Left renal pelvis (tissue), 4 donors: Measurements from ENCODE around the gene VPS9D1. TPM values are rescaled to one million over a fixed set of nuclear protein-coding genes. Genes with fewer than 3 reads are reported as not detected.

Experiments used
- DNase-seq, 4 donors: peaks; one replicate each; pipeline ENCODE4 v3.0.0-alpha.2; 2013; ENCODE audit warnings: low read depth in 4 of 4, low spot score in 3 of 4
- polyA plus RNA-seq, 4 donors: library from polyadenylated mRNA; unstranded; fragments of 120-200 nt; gene quantifications; one replicate each; pipeline ENCODE4 v1.2.1, GENCODE V29; 2013; ENCODE audit not compliant: insufficient read length in 4 of 4

VPS9D1 gene
- polyA plus RNA-seq, 4 donors: 10.8 to 17.3 (median 12.2) TPM

DNA sequence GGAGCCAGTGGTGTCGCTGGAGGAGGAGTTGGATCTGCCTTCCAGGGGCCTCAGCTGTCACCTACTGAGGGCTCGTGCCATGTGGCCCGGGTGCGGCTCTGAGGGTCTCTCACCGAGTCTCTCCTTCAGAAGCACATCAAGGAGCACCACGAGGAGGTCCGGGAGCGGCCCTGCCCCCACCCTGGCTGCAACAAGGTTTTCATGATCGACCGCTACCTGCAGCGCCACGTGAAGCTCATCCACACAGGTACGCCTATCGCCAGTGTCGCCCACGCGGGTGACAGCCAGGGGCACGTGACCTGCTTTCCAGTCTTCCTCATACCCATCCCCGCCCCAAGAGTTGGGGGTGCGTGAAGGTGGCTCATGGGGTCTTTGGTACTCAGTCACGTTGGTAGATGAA, 13.1 kb upstream of the VPS9D1 start:
- no peak for DNase-seq

DNA sequence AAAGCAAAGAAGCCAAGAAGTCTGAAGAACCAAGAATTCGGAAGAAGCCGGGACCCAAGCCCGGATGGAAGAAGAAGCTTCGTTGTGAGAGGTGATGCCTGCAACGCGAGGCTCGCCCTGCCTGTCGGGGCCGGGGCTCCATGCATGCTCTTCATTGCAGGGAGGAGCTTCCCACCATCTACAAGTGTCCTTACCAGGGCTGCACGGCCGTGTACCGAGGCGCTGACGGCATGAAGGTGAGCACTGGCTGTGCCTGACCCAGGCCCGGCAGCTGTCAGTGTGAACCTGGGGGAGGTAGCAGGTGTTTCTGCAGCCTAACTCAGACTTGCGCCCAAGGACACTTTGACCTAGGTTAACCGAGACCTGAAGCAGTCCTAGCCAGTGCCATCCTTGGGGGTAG, 12.6 kb upstream of the VPS9D1 start:
- no peak for DNase-seq

DNA sequence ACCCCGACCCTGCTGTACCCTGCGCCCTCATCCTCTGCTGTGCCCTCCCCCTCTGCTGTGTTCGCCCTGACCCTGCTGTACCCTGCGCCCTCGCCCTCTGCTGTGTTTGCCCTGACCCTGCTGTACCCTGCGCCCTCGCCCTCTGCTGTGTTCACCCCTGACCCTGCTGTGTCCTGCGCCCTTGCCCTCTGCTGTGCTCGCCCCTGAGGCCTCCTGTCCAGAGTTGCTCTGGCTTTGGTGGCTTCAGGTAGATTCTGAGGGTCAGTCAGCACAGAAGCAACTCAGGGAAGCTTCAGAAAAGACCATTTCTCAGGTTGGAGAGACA, 12.2 kb upstream of the VPS9D1 start:
- no peak for DNase-seq

DNA sequence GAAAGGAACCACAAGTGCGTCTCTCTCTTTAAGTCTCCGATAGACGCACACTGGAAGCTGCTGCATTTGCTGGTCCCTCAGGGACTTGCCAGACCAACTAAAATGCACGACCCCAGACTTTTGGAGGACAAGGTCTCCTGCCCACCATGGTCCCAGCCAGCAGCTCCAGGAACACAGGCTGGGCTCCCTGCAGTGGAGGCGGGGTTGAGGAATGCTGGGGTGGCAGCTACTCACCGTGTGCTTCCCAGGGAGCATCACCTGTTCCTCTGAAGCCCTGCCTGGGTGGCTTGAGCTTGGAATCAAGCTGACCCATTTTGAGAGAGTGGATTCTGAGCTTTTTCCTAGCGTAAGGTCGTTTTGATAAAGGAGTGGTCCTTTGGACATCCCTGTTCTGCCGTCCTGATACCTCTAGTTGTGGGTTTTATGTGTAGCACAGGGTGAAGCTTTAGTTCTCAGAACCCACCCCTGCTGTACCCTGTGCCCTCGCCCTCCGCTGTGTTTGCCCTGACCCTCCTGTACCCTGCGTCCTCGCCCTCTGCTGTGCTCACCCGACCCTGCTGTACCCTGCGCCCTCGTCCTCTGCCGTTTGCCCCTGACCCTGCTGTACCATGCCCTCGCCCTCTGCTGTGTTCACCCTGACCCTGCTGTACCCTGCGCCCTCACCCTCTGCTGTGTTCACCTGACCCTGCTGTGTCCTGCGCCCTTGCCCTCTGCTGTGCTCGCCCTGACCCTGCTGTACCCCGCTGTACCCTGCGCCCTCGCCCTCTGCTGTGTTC, 11.6 kb upstream of the VPS9D1 start:
- DNase-seq: no peak

DNA sequence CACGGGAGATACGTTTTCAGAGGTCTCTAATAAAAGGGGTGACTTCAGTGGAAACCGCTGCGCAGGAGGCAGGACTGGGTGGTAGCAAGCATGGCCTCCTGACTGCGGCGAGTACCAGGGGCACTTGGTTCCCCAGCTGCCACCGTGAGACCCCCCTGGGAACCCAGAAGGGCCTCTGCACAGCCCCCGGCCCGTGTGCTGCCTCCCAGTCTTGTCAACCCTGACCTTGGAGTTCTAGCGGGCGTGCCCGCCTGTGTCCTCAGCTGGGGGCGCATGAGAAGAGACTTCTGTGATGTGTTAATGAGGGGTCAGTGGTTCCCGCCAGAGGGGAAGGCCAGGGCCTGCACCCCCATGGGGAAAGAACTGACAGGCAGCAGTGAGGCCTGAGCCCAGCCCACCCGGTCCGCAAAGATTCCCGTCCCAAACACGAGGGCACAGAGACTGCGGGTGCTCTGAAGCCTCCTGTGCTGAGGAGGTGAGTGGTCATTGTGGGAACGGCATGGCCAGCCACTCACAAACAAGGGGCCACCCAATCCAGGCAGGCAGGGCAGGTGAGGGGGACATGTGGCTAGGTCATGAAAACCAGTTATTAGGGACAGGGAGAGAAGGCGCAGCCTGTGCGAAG, 10.0 kb upstream of the VPS9D1 start:
- DNase-seq: no peak

DNA sequence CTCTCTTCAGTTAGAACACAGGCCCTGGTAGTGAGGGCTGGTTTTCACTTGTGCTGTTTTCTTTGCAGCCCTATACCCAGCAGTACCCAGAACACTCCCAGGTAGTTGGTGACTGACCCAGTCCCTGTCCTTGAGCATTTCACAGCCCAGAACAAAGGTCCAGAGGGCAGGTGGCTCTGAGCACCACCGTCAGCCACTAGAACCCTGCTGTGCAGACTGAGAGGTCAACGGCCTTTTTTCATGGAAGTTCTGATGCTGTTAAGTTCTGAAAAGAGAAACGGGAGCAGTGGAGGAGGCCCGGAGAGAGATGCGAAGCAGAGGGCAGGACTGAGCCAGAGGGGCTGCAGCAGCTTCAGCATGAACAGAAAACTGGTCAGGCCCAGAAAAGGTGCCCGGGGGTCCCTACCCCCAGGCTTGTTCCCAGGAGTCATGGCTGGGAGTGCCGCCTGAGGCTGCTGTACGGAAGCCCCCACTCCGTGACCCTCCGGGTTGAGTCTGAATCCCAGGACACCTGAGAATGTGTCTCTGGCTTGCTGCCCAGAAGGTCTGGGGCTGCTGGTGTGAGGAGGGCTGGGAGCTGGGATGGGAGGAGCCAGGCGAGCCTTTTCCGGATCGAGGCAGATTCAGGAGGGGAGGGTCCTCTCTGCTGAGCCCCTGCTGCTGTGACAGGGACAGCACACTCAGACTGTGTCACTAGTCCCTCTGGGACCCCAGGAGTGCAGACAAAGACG, 9.3 kb upstream of the VPS9D1 start:
- no peak for DNase-seq

DNA sequence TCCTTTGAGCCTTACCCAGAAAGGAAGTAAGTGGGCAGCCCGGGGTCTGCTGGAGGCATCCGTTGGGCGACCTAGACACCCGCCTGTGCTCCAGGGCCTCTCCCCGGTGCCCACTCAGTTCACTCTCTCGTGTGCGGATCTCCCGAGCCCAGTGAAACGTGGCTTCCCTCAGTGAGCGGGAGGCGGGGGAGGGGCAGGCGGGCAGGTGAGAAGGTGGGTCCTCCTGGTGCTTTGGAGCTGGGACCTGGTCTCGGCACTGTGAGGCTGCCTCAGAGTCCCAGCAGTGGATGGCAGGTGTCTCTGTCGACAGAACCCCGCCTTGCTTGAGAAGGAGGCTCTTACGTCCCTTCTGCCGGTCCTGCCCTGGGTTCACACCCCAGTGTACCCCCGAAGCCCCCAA, 8.6 kb upstream of the VPS9D1 start:
- no peak for DNase-seq

DNA sequence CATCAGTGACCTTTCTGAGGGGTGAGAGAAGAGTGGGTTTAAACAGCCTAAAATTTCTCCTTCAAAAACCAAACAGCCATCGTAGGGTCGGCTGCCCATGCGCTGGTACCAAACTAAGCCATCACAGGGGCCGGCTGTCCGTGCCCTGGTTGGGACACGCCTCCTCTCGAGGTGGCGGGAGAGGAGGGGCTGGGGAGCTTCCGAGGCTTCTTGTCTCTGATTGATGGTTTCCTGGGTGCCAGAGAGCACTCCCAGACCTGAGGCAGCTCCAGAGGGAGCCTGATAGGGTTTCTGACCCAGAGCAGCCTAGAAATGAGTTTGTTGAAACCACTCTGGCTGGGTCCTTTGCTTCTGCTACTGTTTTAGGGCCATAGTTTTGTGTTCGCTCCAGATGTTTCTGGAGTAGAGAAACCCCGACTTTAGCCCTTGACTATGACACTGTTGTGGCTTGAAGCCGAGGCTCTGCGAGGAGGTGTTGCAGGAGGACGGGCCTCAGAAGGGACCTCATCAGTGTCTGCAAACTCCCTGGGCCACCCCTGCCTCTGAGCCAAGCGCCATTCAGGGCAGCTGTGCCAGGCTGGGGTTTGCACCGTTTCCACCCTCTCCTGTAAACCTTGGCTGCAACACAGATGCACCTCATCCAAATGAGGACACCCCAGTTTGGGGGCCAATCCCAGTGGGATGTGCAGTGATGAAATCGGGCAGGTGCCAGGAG, 6.9 kb upstream of the VPS9D1 start:
- DNase-seq: no peak

DNA sequence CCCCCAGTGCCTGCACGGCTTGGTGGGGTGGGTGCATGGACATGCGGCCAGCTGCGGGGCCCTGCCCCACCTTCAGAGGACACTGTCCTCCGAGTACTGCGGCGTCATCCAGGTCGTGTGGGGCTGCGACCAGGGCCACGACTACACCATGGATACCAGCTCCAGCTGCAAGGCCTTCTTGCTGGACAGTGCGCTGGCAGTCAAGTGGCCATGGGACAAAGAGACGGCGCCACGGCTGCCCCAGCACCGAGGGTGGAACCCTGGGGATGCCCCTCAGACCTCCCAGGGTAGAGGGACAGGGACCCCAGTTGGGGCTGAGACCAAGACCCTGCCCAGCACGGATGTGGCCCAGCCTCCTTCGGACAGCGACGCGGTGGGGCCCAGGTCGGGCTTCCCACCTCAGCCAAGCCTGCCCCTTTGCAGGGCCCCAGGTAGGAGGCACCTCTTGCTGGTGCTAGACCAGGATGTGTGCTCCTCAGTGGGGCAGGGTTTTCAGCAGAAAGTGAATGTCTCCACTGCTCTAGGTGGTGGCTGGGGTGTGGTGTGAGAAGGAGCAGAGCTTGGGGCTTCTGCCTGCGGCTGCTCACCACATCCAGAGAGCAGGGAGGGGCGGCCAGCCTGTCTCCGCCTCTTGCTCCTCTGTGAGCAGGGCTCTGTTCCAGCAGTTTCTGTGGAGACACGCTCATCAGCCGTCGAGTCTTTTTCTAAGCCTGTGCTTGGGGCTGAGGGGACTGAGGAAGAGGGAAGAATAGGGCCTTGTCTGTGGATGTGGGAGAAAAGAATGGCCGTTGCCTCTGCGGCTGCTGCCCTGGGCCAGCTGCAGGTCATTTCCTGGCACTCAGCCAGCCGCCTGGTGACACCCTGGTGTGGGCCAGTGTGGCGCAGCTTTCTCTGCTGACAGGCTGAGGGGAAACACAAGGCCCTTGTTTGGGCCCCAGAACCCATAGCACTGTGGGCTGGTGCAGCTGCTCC, 2.9 kb upstream of the VPS9D1 start:
- DNase-seq: no peak

DNA sequence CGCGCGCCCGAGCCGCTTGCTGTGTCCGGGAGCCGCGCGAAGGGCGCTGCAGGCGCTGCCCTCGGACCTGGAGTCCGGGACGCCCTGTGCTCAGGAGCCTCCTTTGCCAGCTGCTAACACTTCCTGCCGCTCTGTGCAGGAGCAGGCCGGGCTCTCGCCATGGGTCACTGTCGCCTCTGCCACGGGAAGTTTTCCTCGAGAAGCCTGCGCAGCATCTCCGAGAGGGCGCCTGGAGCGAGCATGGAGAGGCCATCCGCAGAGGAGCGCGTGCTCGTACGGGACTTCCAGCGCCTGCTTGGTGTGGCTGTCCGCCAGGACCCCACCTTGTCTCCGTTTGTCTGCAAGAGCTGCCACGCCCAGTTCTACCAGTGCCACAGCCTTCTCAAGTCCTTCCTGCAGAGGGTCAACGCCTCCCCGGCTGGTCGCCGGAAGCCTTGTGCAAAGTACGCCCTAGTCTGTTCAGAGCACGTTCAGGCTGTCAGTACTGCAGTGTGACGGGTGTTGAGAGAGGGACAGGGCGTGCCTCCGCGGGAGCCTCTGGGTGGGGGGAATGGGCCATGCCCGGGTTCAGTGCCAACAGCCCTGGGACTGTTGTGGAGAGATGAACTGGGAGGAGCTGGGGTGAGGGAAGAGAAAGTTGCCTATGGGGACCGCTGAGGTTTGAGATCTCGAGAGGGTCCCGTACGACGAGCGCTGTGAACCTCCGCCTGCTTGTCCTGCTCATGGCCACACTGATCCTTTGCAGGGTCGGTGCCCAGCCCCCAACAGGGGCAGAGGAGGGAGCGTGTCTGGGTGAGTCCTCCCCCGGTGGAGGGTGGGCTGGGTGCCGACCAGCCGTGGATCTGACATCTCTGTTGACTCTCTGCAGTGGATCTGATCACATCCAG, 1.9 kb upstream of the VPS9D1 start:
- no peak for DNase-seq

DNA sequence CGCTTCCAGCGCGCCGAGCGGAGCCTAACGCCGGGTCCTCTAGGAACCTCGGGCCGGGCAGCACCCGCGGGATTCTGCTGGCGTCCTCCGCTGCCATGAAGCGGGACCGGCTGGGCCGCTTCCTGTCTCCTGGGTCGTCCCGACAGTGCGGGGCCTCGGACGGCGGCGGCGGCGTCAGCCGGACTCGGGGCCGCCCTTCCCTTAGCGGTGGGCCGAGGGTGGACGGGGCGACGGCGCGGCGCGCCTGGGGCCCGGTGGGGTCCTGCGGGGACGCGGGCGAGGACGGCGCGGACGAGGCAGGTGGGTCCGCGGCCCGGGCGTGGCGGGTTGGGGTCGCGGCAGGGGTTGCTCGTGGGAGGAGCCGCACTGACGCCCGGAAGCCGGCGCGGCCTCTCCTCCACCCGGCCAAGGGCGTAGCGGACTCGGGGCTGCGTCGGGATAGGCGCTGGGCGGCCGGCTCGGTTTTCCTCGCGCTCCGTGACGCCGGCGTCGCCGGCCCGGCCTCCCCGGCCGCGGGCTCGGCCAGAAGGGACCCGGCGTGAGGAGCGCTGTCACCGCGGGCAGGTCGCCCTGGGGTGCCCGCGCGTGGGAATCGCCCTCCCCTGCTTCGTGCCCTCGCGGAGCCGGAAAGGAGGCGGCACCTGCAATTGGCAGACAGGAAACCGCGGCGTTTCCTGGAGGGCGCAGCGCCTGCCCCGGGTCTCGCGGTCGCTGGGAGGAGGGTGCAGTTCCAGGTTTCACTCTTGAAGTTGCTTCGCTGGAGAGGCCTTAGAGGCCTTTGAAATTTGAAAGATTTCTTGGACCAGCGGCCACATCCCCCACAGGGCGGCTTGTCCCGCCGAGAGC, 1.1 kb upstream of the VPS9D1 start:
- DNase-seq: no peak

DNA sequence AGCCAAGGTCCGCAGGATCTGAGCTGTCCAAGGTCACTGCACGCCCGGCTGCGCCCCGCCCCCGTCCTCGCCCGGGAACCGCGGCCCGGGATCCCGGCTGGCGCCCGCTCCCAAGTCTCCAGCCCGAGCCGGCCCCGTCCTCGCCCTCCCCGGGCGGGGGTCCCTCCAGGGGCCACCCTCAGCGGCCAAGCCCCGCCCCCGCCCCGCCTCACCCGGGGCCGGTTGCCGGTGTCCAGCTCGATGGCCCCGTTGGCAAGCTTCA, 216 bp downstream of the VPS9D1 start:
- DNase-seq: no peak

DNA sequence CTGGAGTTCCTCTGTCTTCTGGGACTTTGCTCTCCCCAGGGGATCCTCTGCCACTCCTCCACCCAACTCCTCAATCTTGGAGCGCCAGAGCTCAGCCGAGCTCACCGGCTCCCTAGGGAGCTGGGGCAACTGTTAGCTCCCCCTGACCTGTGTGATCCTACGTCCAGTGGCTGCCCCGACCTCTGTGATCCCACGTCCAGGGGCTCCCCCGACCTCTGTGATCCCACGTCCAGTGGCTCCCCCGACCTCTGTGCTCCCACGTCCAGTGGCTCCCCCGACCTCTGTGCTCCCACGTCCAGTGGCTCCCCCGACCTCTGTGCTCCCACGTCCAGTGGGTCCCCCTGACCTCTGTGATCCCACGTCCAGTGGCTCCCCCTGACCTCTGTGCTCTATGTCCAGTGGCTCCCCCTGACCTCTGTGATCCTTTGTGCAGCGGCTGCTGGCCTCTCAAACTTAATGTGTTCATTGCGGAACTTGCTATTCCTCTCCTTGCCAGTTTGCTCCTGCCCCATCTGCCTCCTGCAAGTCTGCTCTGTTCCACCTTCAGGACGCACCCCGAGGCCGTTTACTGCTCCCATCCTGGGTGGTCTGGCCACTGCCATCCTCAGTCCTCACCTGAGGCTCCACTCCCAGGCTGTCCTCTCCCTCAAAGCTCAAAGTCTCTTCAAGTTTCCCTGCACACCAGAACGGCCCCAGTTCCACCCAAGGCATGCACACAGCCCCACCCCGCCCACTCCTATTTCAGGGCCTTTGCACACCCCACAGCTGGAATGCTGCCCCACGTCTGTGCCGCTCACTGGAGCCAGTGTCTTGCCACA, 2.8 kb downstream of the VPS9D1 start:
- DNase-seq: no peak

DNA sequence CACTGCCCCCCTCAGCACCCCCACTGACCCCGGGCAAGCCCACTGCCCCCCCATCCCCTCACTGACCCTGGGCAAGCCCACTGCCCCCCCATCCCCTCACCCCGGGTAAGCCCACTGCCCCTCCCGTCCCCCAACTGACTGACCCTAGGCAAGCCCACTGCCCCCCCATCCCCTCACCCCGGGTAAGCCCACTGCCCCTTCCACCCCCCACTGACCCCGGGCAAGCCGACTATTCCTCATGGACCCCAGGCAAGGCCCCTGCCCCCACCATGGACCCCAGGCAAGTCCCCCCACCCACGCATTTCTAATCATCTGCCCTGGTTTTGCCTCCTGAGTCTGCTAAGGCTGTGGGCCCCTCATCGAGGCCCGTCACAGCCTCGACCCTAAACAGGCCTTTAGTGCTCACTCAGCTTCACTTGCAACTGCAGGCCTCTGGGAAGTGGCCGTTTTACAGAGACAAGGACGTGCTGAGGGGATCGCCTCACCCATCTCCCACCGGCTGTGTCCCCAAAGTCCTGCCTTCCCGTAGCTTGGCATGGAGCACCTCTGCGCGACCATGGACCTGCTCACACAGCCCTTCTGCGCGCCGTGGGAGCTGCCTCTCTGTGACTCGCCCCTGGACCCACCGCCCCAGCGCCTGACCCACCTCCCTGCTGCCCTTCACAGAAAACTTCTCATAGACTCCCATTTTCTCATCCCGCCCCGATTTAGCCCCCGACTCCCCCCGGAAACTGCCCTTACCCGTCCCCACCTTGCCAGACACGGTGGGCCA, 3.6 kb downstream of the VPS9D1 start:
- no peak for DNase-seq

DNA sequence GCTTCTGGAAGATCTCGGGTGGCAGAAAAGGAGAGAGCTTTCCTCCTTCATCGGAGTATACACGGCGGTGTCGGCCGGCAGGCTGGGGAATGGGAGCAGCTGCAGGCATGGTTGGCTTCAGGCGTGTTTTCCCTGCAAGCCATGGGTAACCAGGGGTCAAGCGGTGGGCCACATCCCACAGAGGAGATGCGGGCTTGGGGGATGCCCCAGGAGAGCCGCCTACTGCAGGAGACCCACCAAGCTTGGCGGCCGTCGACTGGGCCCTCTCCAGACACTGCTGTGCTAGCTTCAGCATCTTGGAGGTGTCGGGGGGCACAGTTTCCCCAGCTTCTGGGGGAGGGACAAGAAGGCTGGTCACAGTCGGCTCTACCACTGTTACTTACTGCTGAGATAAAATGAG, 4.2 kb downstream of the VPS9D1 start:
- DNase-seq: no peak

DNA sequence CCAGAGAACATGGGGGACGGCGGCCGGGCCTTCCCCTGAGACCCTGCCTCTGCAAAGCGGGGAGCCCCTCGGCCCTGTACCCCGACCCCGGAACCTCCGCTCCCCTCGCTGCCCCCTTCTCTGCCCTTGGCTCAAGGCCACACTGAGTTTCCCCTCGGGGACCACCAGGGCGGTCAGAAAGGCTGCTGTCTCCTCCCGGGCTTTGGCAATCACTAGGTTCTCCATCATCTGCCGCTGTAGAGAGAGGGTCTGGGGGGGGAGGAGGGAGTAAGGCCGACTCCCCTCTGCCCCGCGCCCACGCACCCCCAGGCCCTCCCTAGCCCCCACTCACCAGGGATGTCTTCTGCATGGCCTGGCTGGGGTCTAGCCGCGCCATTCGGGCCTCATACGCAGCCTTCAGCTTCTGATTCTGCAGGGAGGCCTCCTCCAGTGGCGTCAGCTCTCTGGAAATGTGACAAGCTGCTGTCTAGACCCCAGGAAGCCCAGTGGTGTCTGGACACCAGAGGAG, 8.4 kb downstream of the VPS9D1 start:
- no peak for DNase-seq
